Measurements from ENCODE around the gene ABCG1.
A peak's percentile ranks its signal among the peaks of the same experiment; 100 is the strongest.

Gene ABCG1

GRCh38 chr21:42252325-42252654, 33.4 kb downstream of the ABCG1 start:
- DNase-seq (ENCODE audit: low spot score): no peak

DNA sequence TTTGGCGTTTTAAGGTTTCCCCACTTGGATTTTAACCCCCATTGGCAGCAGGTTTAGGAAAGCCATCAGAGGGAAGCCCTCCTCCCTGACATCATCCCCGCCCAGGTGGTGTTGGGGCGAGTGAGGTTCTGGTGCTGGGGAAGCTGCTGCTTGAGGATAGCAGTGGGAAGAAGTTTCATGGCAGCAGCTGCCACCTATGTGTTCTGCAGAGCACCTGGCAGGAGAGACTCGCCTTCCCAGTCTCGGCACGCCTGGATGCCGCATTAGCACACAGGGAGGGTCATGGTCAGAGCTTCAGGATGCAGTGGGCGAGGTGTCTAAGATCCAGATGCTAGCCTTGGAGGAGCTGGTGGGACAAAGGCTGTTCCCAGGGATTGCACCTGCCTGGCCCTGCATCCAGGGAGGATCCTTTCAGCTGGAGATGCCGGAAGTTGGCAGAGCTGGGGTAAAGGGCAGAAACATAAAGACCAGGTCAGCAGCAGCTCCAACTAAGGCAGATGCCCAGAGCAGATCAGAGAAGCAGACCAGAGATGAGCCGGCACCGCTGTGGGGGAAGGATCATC, 33.9 kb downstream of the ABCG1 start:
- no peak for DNase-seq (ENCODE audit: low spot score)

DNA sequence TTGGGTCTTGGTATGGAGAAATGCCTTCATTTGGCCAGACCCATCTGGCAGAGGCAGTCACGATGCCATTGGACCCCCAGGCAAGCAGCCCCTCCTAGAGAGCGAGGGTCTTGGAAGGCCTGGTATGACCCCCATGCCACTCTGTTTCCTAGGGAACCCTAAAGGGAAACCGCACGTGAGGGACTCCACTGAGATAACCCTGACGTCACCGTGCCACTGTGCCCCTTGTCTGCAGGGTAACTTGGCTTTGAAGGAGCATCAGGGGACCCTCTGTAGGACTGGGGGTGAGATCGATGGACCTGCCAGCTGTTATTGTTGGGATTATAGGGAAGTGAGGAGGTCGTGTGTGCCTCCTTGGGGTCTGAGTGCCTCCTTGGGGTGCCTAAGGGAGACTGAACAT, 34.5 kb downstream of the ABCG1 start:
- no peak for DNase-seq (ENCODE audit: low spot score)

DNA sequence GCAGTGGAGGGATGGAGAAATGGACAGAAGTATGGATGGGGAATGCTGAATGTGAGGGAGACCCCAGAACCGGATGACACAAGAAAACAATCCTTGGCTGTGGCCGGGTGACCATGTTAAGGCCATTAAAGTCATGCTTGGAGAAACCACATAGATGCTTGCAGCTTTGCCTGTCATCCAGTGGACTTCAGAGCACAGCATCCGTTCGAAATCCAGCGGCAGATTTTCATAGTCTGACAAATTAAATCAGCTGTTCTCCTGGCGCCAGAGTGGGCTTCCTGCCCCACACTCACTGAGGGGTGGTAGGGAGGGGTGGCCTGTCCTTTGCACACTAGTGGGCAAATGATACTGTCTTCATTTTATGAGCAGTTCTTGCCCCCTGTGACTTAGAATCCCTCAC, 35.1 kb downstream of the ABCG1 start:
- no peak for DNase-seq (ENCODE audit: low spot score)

GRCh38 chr21:42254651-42255601, 36.0 kb downstream of the ABCG1 start:
- DNase-seq (ENCODE audit: low spot score): no peak

- DNase-seq (ENCODE audit: low spot score): no peak
These were observed 36.9 kb downstream of the ABCG1 start for GRCh38 chr21:42255825-42256224.

GRCh38 chr21:42256316-42256715, 37.4 kb downstream of the ABCG1 start:
- DNase-seq (ENCODE audit: low spot score): no peak

GRCh38 chr21:42257091-42257765, 38.3 kb downstream of the ABCG1 start:
- DNase-seq (ENCODE audit: low spot score): no peak

GRCh38 chr21:42258150-42258884, 39.4 kb downstream of the ABCG1 start:
- peak; percentile 50 for DNase-seq (ENCODE audit: low spot score)

DNA sequence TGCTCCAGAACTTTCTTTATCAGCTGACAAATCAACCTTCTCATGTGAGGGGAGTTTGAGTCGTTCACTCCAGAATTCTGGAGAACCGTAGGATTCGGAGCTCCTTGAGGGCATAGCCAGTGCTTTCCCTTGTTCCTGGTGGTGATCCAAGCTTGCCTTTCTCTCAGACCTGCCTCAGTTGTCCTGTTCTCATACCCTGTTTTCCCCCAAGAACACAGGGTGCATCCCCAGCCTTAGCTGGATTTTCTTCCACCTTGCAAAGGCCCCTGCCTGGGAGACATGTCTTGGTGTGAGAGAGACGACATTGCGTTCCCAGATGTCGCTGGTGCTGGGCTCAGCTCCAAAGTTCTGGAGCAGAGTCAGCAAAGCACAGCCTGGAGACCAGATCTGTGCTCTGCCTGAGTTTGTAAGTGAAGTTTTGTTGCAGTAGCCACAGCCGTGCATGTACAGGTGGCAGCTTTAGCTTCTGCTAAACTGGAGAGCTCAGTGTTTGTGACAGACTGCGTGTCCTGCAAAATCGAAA, 40.0 kb downstream of the ABCG1 start:
- no peak for DNase-seq (ENCODE audit: low spot score)

DNA sequence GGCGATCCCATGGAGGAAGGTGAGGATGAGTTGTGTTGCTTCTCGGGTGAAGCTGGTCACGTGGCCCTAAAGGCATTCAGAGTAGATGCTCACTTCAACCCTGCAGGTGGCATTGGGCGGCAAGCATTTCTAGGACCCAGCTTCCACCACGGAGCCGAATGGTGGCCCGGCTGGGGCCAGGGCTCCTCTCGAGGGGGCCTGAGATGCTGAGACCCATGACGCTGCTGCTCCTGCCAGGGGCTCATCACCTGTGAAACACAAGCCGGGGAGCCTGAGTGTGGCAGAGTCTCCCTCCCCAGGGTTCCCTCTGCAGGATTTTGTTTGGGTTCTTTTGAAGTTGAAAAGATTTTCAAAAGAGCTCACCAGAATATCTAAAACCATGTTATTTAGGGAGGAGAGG, 41.2 kb downstream of the ABCG1 start:
- DNase-seq (ENCODE audit: low spot score): no peak

DNA sequence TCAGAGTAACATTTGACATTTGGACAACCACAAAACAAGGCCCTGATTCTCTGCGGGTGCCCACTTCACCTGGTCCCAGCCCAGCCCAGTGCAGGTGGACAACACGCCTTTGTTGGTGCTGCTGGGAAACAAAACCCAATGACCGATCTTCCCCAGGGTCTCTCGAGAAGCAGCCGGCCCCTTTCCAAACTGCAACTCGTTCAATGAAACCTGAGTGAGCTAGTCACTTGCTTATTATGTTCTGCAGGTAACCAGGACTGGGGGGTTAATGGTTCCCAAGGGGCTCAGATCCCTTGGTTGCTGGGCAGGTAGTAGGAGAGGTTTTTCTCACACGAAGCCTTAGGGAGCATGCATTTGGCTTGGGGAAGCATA, 42.9 kb downstream of the ABCG1 start:
- DNase-seq (ENCODE audit: low spot score): no peak

GRCh38 chr21:42262831-42263231, 43.9 kb downstream of the ABCG1 start:
- peak; percentile 85 for DNase-seq (ENCODE audit: low spot score)

GRCh38 chr21:42263591-42264131, 44.7 kb downstream of the ABCG1 start:
- DNase-seq (ENCODE audit: low spot score): peak; percentile 92

- DNase-seq (ENCODE audit: low spot score): no peak
These were observed 45.6 kb downstream of the ABCG1 start for GRCh38 chr21:42264245-42265195.

GRCh38 chr21:42265231-42265812, 46.4 kb downstream of the ABCG1 start:
- DNase-seq (ENCODE audit: low spot score): no peak

GRCh38 chr21:42266971-42267556, 48.1 kb downstream of the ABCG1 start:
- no peak for DNase-seq (ENCODE audit: low spot score)

- DNase-seq (ENCODE audit: low spot score): peak; percentile 66
These were observed 50.4 kb downstream of the ABCG1 start for GRCh38 chr21:42269386-42269785.

DNA sequence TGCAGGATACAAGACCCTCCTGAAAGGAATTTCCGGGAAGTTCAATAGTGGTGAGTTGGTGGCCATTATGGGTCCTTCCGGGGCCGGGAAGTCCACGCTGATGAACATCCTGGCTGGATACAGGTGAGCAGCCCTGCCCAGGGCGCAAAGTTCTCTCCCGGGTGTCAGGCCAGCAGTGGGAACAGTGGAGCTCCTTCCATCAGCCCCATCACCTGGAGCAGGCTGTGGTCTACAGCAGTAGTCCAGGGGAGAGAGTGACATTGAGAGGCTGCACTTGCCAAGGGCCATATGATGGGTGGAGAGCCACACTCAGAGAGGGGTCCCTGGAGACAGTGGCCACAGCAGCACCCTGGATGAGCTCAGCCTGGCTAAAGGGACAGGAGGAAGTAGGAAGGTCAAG, 52.1 kb downstream of the ABCG1 start:
- no peak for DNase-seq (ENCODE audit: low spot score)
